ENCODE data around the gene PTPRN2. TPM values are rescaled to one million over a fixed set of nuclear protein-coding genes. Genes with fewer than 3 reads are reported as not detected.

PTPRN2 gene
- total and polyA plus RNA-seq, 9 of the 15 experiments (the other 6 are each of a cell fraction or from before 2014, with no cell fraction given) = not detected

GRCh38 chr7:158125091-158125490 lies 462.5 kb downstream of the PTPRN2 start:
- in situ Hi-C loops (cut with MboI) (no loop called here), intact Hi-C loops (cut with micrococcal nuclease) (no loop called here)
- H3K4me1 ChIP-seq (replicated peaks in 1 of 2; ENCODE audit: control insufficient read depth in 2 of 2, insufficient read depth in 2 of 2, low read length in 2 of 2) = no peaks in the 10 kb centered on the region
- ChIA-PET POLR2A (no interaction called here), CTCF (ENCODE audit: low intra/inter-chr PET ratio) (no interaction called here)
- no peak overlapping the region for H3K4me3 ChIP-seq
- no peak for FAIRE-seq
- no peak overlapping the region for H3K4me2 ChIP-seq (ENCODE audit: insufficient read depth, low read length)
- peaks cover 0 to 26% of the 10 kb centered on the region in 2 experiments; a peak in 3 of 5 replicates for H3K27me3 ChIP-seq (ENCODE audit: control insufficient read depth in 2 of 2, insufficient read depth in 2 of 2, low read length in 2 of 2)
- 0% methylated on average over 7 of the region's 17 CpGs for WGBS (ENCODE audit: insufficient coverage, low coverage, missing lambda C conversion rate)
- no peak for ATAC-seq
- H3K79me2 ChIP-seq (ENCODE audit: control insufficient read depth, insufficient read depth, low read length) = no peaks in the 10 kb centered on the region
- no peak overlapping the region for H3K9ac ChIP-seq (ENCODE audit: insufficient read depth in 1 of 2, low read depth in 2 of 2, low read length in 2 of 2)
- BruUV-seq (replicated peaks) = no TSS peak
- no peaks in the 10 kb centered on the region; the same call in none of the 2 replicates for H3K9me3 ChIP-seq (replicated peaks; ENCODE audit: control insufficient read depth, insufficient read depth, low read depth, low read length)
- no peaks in the 10 kb centered on the region for H4K20me1 ChIP-seq (replicated peaks; ENCODE audit: control insufficient read depth, insufficient read depth, low read length)
- H2AFZ ChIP-seq (ENCODE audit: low read depth, low read length) = no peak overlapping the region
- no peak for DNase-seq (ENCODE audit: extremely low read depth in 1 of 4, low spot score in 3 of 4)
- no peaks in the 10 kb centered on the region for H3K36me3 ChIP-seq (ENCODE audit: control insufficient read depth, insufficient read depth, low read length)
- H3K9me1 ChIP-seq (ENCODE audit: control insufficient read depth, insufficient read depth, low read length) = no peaks in the 10 kb centered on the region
- H3K27ac ChIP-seq (ENCODE audit: extremely low read depth, low read depth, low read length) = no peak overlapping the region
- TF ChIP-seq NFIC (IDR thresholded peaks at IDR 0.05) (no peak), CBFA2T3 (IDR thresholded peaks at IDR 0.05) (no peak), ETS1 (conservative IDR thresholded peaks at IDR 0.05; ENCODE audit: control insufficient read depth, low read depth, low read length) (no peak), ATF4 (CRISPR knock-in tag; IDR thresholded peaks at IDR 0.05) (no peak), CTBP1 (IDR thresholded peaks at IDR 0.05; ENCODE audit: borderline replicate concordance) (no peak), TRIM28 (IDR thresholded peaks at IDR 0.05) (no peak), SNRNP70 (optimal IDR thresholded peaks at IDR 0.05; ENCODE audit: low read depth, low read length) (no peak), ZNF707 (CRISPR knock-in tag; conservative IDR thresholded peaks at IDR 0.05) (no peak), KHSRP (IDR thresholded peaks at IDR 0.05) (no peak), MAFF (IDR thresholded peaks at IDR 0.05; ENCODE audit: low read length) (no peak), CTCF (IDR thresholded peaks at IDR 0.05 in 2 of 3, conservative IDR thresholded peaks at IDR 0.05 in 1 of 3; ENCODE audit: insufficient read depth in 2 of 3, low read depth in 1 of 3, low read length in 3 of 3) (no peak), TBP (optimal IDR thresholded peaks at IDR 0.05; ENCODE audit: low read depth, low read length) (no peak), TFE3 (CRISPR knock-in tag; IDR thresholded peaks at IDR 0.05) (no peak), GTF3C2 (IDR thresholded peaks at IDR 0.05; ENCODE audit: borderline replicate concordance, extremely low read depth, insufficient read length) (no peak), ZNF778 (CRISPR knock-in tag; IDR thresholded peaks at IDR 0.05) (no peak), ZFPM2 (CRISPR knock-in tag; IDR thresholded peaks at IDR 0.05) (no peak)
